ENCODE measurements around the gene IL1RAPL2.

IL1RAPL2 gene

GRCh38 chrX:105150036-105150435 lies 584.0 kb downstream of the IL1RAPL2 start (continued):
- TF ChIP-seq ZNF518A (tag by site-specific recombination; conservative IDR thresholded peaks at IDR 0.05; ENCODE audit: low read depth) (no peak), ZSCAN30 (tag by site-specific recombination; IDR thresholded peaks at IDR 0.05) (no peak), SALL2 (tag by site-specific recombination; IDR thresholded peaks at IDR 0.05; ENCODE audit: borderline replicate concordance) (no peak), SETDB1 (IDR thresholded peaks at IDR 0.05; ENCODE audit: insufficient read length, low read length) (no peak)

GRCh38 chrX:105150557-105150956 lies 584.6 kb downstream of the IL1RAPL2 start:
- Histone ChIP-seq H3K4me1 (ENCODE audit: control insufficient read depth, insufficient read depth, low read length) (no peaks in the 10 kb centered on the region), H3K4me3 (ENCODE audit: low read depth, low read length) (no peak overlapping the region), H3K27ac (ENCODE audit: extremely low read depth, low read depth, low read length) (no peak overlapping the region), H3K9me3 (ENCODE audit: control insufficient read depth, insufficient read depth, low read depth, low read length) (no peaks in the 10 kb centered on the region; the same call in 1 of the 2 replicates), H3K36me3 (ENCODE audit: control insufficient read depth in 2 of 2, insufficient read depth in 1 of 2, low read length in 2 of 2) (no peaks in the 10 kb centered on the region)
- ChIA-PET CTCF (no interaction called here), POLR2A (no interaction called here)
- no peak for TF ChIP-seq ZNF398 (tag by site-specific recombination; IDR thresholded peaks at IDR 0.05)
- TF ChIP-seq IKZF3 (tag by site-specific recombination; IDR thresholded peaks at IDR 0.05) = no peak
- TF ChIP-seq GLIS1 (tag by site-specific recombination; IDR thresholded peaks at IDR 0.05) = no peak
- TF ChIP-seq ZNF132 (tag by site-specific recombination; IDR thresholded peaks at IDR 0.05; ENCODE audit: borderline replicate concordance) = no peak
- no peak for TF ChIP-seq ZBTB17 (tag by site-specific recombination; IDR thresholded peaks at IDR 0.05)
- TF ChIP-seq ZNF830 (tag by site-specific recombination; IDR thresholded peaks at IDR 0.05; ENCODE audit: low read depth) = no peak
- TF ChIP-seq ZNF561 (tag by site-specific recombination; IDR thresholded peaks at IDR 0.05; ENCODE audit: borderline replicate concordance) = no peak

DNA sequence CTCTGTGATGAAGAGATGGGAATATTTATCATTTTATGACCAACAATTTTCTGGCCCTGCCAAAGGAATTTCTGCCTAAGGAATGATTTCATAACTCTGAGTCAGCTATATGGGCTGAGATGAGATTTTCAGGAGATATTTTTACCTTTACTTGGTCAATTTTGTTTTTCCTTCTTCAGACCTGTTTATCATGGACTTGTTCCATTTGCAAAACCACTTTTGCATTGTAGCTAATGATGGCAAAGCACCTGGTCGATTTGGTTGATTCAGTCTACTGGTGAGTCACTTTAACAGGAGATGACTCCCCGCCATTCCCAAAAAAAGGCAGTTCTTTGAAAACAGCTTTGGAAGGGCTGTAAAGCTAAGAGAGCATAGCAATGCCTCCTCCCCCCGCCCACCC lies 601.2 kb downstream of the IL1RAPL2 start:
- H3K9me3 ChIP-seq (ENCODE audit: control insufficient read depth, insufficient read depth, low read depth, low read length) = no peaks in the 10 kb centered on the region; the same call in 1 of the 2 replicates
- no peak overlapping the region for H3K4me3 ChIP-seq (ENCODE audit: low read depth, low read length)
- H3K27ac ChIP-seq (ENCODE audit: extremely low read depth, low read depth, low read length) = no peak overlapping the region
- ChIA-PET POLR2A (no interaction called here), CTCF (no interaction called here)
- no peaks in the 10 kb centered on the region for H3K36me3 ChIP-seq (ENCODE audit: control insufficient read depth in 2 of 2, insufficient read depth in 1 of 2, low read length in 2 of 2)
- no peaks in the 10 kb centered on the region for H3K4me1 ChIP-seq (ENCODE audit: control insufficient read depth, insufficient read depth, low read length)
- TF ChIP-seq ZNF48 (tag by site-specific recombination; IDR thresholded peaks at IDR 0.05) (no peak), ZNF747 (tag by site-specific recombination; IDR thresholded peaks at IDR 0.05) (no peak), ZNF146 (tag by site-specific recombination; IDR thresholded peaks at IDR 0.05) (no peak)

DNA sequence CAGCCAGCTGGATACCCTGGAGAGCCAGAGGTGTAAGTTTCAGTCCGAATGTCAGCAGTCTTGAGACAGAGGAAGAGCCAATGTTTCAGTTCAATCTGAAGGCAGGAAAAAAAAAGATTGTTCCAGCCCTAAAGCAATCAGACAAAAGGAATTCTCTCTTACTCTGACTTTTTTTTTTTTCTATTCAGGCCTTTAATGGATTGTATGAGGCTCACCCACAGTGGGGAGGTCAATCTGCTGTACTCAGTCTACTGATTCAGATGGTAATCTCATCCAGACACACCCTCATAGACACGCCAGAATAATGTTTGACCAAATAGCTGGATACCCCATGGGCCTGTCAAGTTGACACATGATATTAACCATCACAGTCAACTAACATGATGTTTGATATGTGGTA lies 602.6 kb downstream of the IL1RAPL2 start:
- Histone ChIP-seq H3K27ac (ENCODE audit: extremely low read depth, low read depth, low read length) (no peak overlapping the region), H3K36me3 (ENCODE audit: control insufficient read depth in 2 of 2, insufficient read depth in 1 of 2, low read length in 2 of 2) (no peaks in the 10 kb centered on the region), H3K4me1 (ENCODE audit: control insufficient read depth, insufficient read depth, low read length) (no peaks in the 10 kb centered on the region), H3K9me3 (ENCODE audit: control insufficient read depth, insufficient read depth, low read depth, low read length) (no peaks in the 10 kb centered on the region; the same call in 1 of the 2 replicates), H3K4me3 (ENCODE audit: low read depth, low read length) (no peak overlapping the region)
- ChIA-PET POLR2A (no interaction called here), CTCF (interaction anchor here (0.6 kb wide), 1 partner anchor 24 kb away, joined by 3 read pairs; no protein-coding TSS in a partner anchor)
- TF ChIP-seq ZNF830 (tag by site-specific recombination; IDR thresholded peaks at IDR 0.05; ENCODE audit: low read depth) = no peak
- no peak for TF ChIP-seq ZNF837 (tag by site-specific recombination; IDR thresholded peaks at IDR 0.05)
- no peak for TF ChIP-seq ZNF654 (tag by site-specific recombination; IDR thresholded peaks at IDR 0.05; ENCODE audit: low read depth)
- TF ChIP-seq, protein P1, sequence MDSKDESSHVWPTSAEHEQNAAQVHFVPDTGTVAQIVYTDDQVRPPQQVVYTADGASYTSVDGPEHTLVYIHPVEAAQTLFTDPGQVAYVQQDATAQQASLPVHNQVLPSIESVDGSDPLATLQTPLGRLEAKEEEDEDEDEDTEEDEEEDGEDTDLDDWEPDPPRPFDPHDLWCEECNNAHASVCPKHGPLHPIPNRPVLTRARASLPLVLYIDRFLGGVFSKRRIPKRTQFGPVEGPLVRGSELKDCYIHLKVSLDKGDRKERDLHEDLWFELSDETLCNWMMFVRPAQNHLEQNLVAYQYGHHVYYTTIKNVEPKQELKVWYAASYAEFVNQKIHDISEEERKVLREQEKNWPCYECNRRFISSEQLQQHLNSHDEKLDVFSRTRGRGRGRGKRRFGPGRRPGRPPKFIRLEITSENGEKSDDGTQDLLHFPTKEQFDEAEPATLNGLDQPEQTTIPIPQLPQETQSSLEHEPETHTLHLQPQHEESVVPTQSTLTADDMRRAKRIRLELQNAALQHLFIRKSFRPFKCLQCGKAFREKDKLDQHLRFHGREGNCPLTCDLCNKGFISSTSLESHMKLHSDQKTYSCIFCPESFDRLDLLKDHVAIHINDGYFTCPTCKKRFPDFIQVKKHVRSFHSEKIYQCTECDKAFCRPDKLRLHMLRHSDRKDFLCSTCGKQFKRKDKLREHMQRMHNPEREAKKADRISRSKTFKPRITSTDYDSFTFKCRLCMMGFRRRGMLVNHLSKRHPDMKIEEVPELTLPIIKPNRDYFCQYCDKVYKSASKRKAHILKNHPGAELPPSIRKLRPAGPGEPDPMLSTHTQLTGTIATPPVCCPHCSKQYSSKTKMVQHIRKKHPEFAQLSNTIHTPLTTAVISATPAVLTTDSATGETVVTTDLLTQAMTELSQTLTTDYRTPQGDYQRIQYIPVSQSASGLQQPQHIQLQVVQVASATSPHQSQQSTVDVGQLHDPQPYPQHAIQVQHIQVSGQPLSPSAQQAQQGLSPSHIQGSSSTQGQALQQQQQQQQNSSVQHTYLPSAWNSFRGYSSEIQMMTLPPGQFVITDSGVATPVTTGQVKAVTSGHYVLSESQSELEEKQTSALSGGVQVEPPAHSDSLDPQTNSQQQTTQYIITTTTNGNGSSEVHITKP (tag by site-specific recombination; IDR thresholded peaks at IDR 0.05) = no peak
- no peak for TF ChIP-seq ZFHX2 (tag by site-specific recombination; conservative IDR thresholded peaks at IDR 0.05)
- no peak for TF ChIP-seq ZNF488 (tag by site-specific recombination; IDR thresholded peaks at IDR 0.05)

All from HEK293 (cell line).